HepG2 (cell line): ENCODE data around the gene TEKTIP1. TPM values are rescaled to one million over a fixed set of nuclear protein-coding genes. Genes with fewer than 3 reads are reported as not detected.

Source experiments
- ATAC-seq: fragments of 200-7000 bp; cut with Tn5 transposase; 3 replicates; pipeline ENCODE4 v1.9.1; 2020; ENCODE audit warnings: mild to moderate bottlenecking, moderate library complexity
- BruUV-seq: library from RNA; stranded (reverse); fragments of 400-500 nt; replicated peaks from 2 replicates; lab custom pipeline; 2021; lab: Mats Ljungman, UMichigan
- CTCF ChIA-PET: fragments of 300-600 bp; formaldehyde crosslinking; extraction: SDS; loops from one replicate; lab custom pipeline; 2021; ENCODE audit warnings: low total read pairs, inconsistent platforms, low intra/inter-chr PET ratio; lab: Yijun Ruan, JAX
- POLR2A ChIA-PET: fragments of 350-600 bp; sonication (Branson Sonifier 250); formaldehyde crosslinking; loops from one replicate; lab custom pipeline; 2020; ENCODE audit warnings: antibody characterized with exemption, inconsistent platforms; lab: Yijun Ruan, JAX
- DNase-seq: peaks from one replicate; pipeline ENCODE4 v3.0.0-alpha.2; 2015; ENCODE audit warnings: low spot score
- FAIRE-seq: peaks from 3 replicates; lab custom pipeline; 2011; peaks lifted over from hg19 to GRCh38; lab: Jason Lieb, UNC
- H2AFZ ChIP-seq: one replicate; pipeline ENCODE4 v1.6.1; 2011; ENCODE audit warnings: low read length, inconsistent platforms
- H3K27ac ChIP-seq: fragments of 300-600 bp; 3 replicates; pipeline ENCODE4 v1.8.0; 2011; ENCODE audit warnings: mixed run types, mild to moderate bottlenecking, mixed read lengths, low read length, inconsistent platforms; ENCODE audit not compliant: insufficient read depth; ENCODE audit errors: extremely low read length
- H3K27me3 ChIP-seq, 2 experiments: fragments of 200-600 bp in 1 of 2; 2 replicates in 1 of 2; 3 replicates in 1 of 2; pipeline versions ENCODE4 v1.6.0 to v1.8.0; 2011; ENCODE audit warnings: low read length in 2 of 2, mild to moderate bottlenecking in 2 of 2, moderate library complexity in 2 of 2, inconsistent platforms in 1 of 2; ENCODE audit not compliant: insufficient read depth in 2 of 2, control insufficient read depth in 1 of 2
- H3K36me3 ChIP-seq, 2 experiments: fragments of 200-600 bp in 1 of 2; replicated peaks in 1 of 2; 2 replicates in 1 of 2; 3 replicates in 1 of 2; pipeline versions ENCODE4 v1.5.1 to v1.8.0; 2011; ENCODE audit warnings: low read length in 2 of 2, inconsistent platforms in 1 of 2; ENCODE audit not compliant: insufficient read depth in 2 of 2, control insufficient read depth in 1 of 2
- H3K4me1 ChIP-seq: 2 replicates; pipeline ENCODE4 v1.5.1; 2012; ENCODE audit warnings: low read length, inconsistent platforms; ENCODE audit not compliant: insufficient read depth
- H3K4me2 ChIP-seq: 2 replicates; pipeline ENCODE4 v1.6.0; 2011; ENCODE audit warnings: low read depth, low read length, inconsistent platforms
- H3K4me3 ChIP-seq, 3 experiments: fragments of 200-600 bp in 1 of 3; sonication (generic), shearing (Covaris generic) in 1 of 3; replicated peaks in 1 of 3; 2 replicates each; pipeline ENCODE4 v1.5.1; 2011 to 2016; ENCODE audit warnings: low read length in 3 of 3, inconsistent platforms in 2 of 3, low read depth in 2 of 3, mild to moderate bottlenecking in 2 of 3, control low read depth in 1 of 3, mixed read lengths in 1 of 3; ENCODE audit not compliant: insufficient read depth in 1 of 3
- H3K79me2 ChIP-seq: one replicate; pipeline ENCODE4 v1.6.1; 2011; ENCODE audit warnings: low read length, inconsistent platforms; ENCODE audit not compliant: insufficient read depth
- H3K9ac ChIP-seq: 2 replicates; pipeline ENCODE4 v1.6.0; 2011; ENCODE audit warnings: mild to moderate bottlenecking, low read depth, low read length, inconsistent platforms; ENCODE audit not compliant: insufficient read depth
- H3K9me3 ChIP-seq: 2 replicates; pipeline ENCODE4 v1.5.1; 2012; ENCODE audit warnings: mild to moderate bottlenecking, low read length
- H4K20me1 ChIP-seq: 2 replicates; pipeline ENCODE4 v1.6.0; 2011; ENCODE audit warnings: inconsistent platforms, mild to moderate bottlenecking, low read length, moderate library complexity; ENCODE audit not compliant: insufficient read depth
- HHEX ChIP-seq: IDR thresholded peaks from 2 replicates; pipeline ENCODE4 v1.6.1; 2016; ENCODE audit warnings: control low read depth
- ISX ChIP-seq: sonication (generic); formaldehyde crosslinking; conservative IDR thresholded peaks from 2 replicates; pipeline ENCODE4 v1.5.0; 2020; ENCODE audit warnings: missing genetic modification reagents
- PRMT3 ChIP-seq: sonication (generic); formaldehyde crosslinking; IDR thresholded peaks from 2 replicates; pipeline ENCODE4 v1.8.1; 2022; ENCODE audit warnings: low read depth, mild to moderate bottlenecking, moderate library complexity, missing genetic modification reagents, borderline replicate concordance
- RFX5 ChIP-seq: IDR thresholded peaks from 2 replicates; pipeline ENCODE4 v1.6.1; 2011; ENCODE audit warnings: low read depth, low read length, improper control_type of control experiment
- SRF ChIP-seq: IDR thresholded peaks from 2 replicates; pipeline ENCODE4 v1.6.1; 2011; ENCODE audit warnings: mild to moderate bottlenecking, low read depth, low read length, moderate library complexity
- SRSF9 ChIP-seq: fragments of 200-400 bp; formaldehyde crosslinking; IDR thresholded peaks from 2 replicates; pipeline ENCODE4 v1.6.1; 2018; ENCODE audit warnings: borderline replicate concordance, mild to moderate bottlenecking, low read depth, low read length; ENCODE audit not compliant: insufficient read depth, poor library complexity, severe bottlenecking
- TEAD2 ChIP-seq: sonication (generic); formaldehyde crosslinking; IDR thresholded peaks from 2 replicates; pipeline ENCODE4 v1.9.0; 2021; ENCODE audit warnings: missing genetic modification reagents
- TP53 ChIP-seq: sonication (generic); formaldehyde crosslinking; conservative IDR thresholded peaks from 2 replicates; pipeline ENCODE4 v1.4.0; 2020; ENCODE audit warnings: missing genetic modification reagents
- YY1 ChIP-seq: IDR thresholded peaks from 2 replicates; pipeline ENCODE4 v1.6.1; 2011; ENCODE audit warnings: low read length, low read depth, moderate library complexity, mild to moderate bottlenecking; ENCODE audit not compliant: insufficient read depth, insufficient replicate concordance
- ZBTB46 ChIP-seq: sonication (generic); formaldehyde crosslinking; IDR thresholded peaks from 2 replicates; pipeline ENCODE4 v1.4.0; 2020; ENCODE audit warnings: mild to moderate bottlenecking, missing genetic modification reagents, borderline replicate concordance
- ZMYM3 ChIP-seq: sonication (generic); formaldehyde crosslinking; IDR thresholded peaks from 2 replicates; pipeline ENCODE4 v1.5.1; 2020; ENCODE audit warnings: mild to moderate bottlenecking, missing genetic modification reagents
- ZNF20 ChIP-seq: sonication (generic); formaldehyde crosslinking; IDR thresholded peaks from 2 replicates; pipeline ENCODE4 v1.4.0; 2020; ENCODE audit warnings: mild to moderate bottlenecking, moderate library complexity, missing genetic modification reagents
- ZNF629 ChIP-seq: sonication (generic); formaldehyde crosslinking; conservative IDR thresholded peaks from 2 replicates; pipeline ENCODE4 v1.5.0; 2020; ENCODE audit warnings: missing genetic modification reagents
- ZNF780A ChIP-seq: sonication (generic); formaldehyde crosslinking; IDR thresholded peaks from 2 replicates; pipeline ENCODE4 v1.8.0; 2022; ENCODE audit warnings: mild to moderate bottlenecking, missing genetic modification reagents, moderate library complexity
- WGBS: methylation state at CpG from one replicate; pipeline ENCODE4 v1.1.6; 2017; ENCODE audit warnings: low lambda C conversion rate; 5-methylcytosine and 5-hydroxymethylcytosine counted together
- in situ Hi-C: cut with HindIII; loops from 2 replicates; pipeline ENCODE4 v1.10.0; 2017; ENCODE audit warnings: low pct_unique_long_range_greater_than_20kb; ENCODE audit not compliant: extremely low pct_ligation_motif_present
- intact Hi-C: fragments of 100-400 bp; cut with micrococcal nuclease; formaldehyde crosslinking; loops from one replicate; pipeline ENCODE4 v1.10.0; 2022; ENCODE audit not compliant: unreplicated experiment
- polyA plus RNA-seq, 8 experiments: library from polyadenylated mRNA; depleted of rRNA in 3 of 8; stranded (reverse) in 7 of 8; unstranded in 1 of 8; fragments of >200 nt; fragmentation: Illumina TruSeq in 4 of 8; extraction: Trizol in 4 of 8; gene quantifications; 2 replicates each; pipeline versions ENCODE4 v1.2.1 to v1.2.3, GENCODE V29; 2011 to 2016; ENCODE audit warnings: low read depth in 4 of 8, missing spikeins in 1 of 8, mixed read lengths in 1 of 8; ENCODE audit not compliant: insufficient read depth in 1 of 8
- total RNA-seq, 5 experiments: library from RNA; depleted of rRNA; stranded (reverse); fragments of >200 nt; fragmentation: Illumina TruSeq; extraction: Trizol; gene quantifications; 2 replicates each; pipeline ENCODE4 v1.2.3, GENCODE V29; 2016; ENCODE audit warnings: low read depth in 1 of 5
- TF ChIP-seq, protein P1 (sequence below): sonication (generic); formaldehyde crosslinking; IDR thresholded peaks from 2 replicates; pipeline ENCODE4 v1.8.1; 2023; ENCODE audit warnings: missing genetic modification reagents, mild to moderate bottlenecking, borderline replicate concordance
- TF ChIP-seq, protein P2 (sequence below): sonication (generic); formaldehyde crosslinking; IDR thresholded peaks from 2 replicates; pipeline ENCODE4 v1.4.0; 2020; ENCODE audit warnings: missing genetic modification reagents

TEKTIP1 gene
- total and polyA plus RNA-seq, 2 of the 13 experiments (the other 11 are each of a cell fraction or from before 2014, with no cell fraction given), result not detected

GRCh38 chr19:3499738-3500428, 39.1 kb upstream of the TEKTIP1 start:
- DNase-seq (no peak), FAIRE-seq (no peak), ATAC-seq (peak; percentile 42)
- ChIA-PET CTCF (no interaction called here), POLR2A (interaction anchor here (2.2 kb wide), 1 partner anchor 20 kb away, joined by 24 read pairs; the partner anchor contains the start of gene SMIM24)
- intact Hi-C loops (no loop called here), in situ Hi-C loops (no loop called here)
- peak overlapping the region; percentile 98 for H3K9ac ChIP-seq
- peaks cover 5 to 25% of the 10 kb centered on the region in 2 experiments; a peak in 3 of 5 replicates for H3K36me3 ChIP-seq
- H2AFZ ChIP-seq, result no peak overlapping the region
- H3K4me2 ChIP-seq, result peak overlapping the region; percentile 91
- TSS peak; percentile 79 for BruUV-seq
- no peaks in the 10 kb centered on the region; a peak in 2 of 5 replicates for H3K27me3 ChIP-seq
- H3K4me1 ChIP-seq, result peaks cover 62% of the 10 kb centered on the region
- H3K79me2 ChIP-seq, result peaks cover 27% of the 10 kb centered on the region
- 24% methylated on average over 17 of the region's 18 CpGs for WGBS
- H3K27ac ChIP-seq, result peak overlapping the region; percentile 97
- H3K4me3 ChIP-seq, result peak overlapping the region; percentile 82 to 97 (median 89)
- no peaks in the 10 kb centered on the region for H4K20me1 ChIP-seq
- no peaks in the 10 kb centered on the region for H3K9me3 ChIP-seq
- TF ChIP-seq ISX (CRISPR knock-in tag) (0 out of 2 replicates have a peak, but pooled peaks have one; percentile 57), PRMT3 (0 out of 2 replicates have a peak, but pooled peaks have one; percentile 54), RFX5 (no peak), TP53 (CRISPR knock-in tag) (no peak), SRF (no peak), ZNF780A (CRISPR knock-in tag) (0 out of 2 replicates have a peak, but pooled peaks have one; percentile 67), ZMYM3 (CRISPR knock-in tag) (peak; percentile 89), YY1 (no peak), TEAD2 (0 out of 2 replicates have a peak, but pooled peaks have one; percentile 24), SRSF9 (no peak), HHEX (CRISPR knock-in tag) (no peak), ZNF629 (CRISPR knock-in tag) (peak; percentile 95), ZBTB46 (CRISPR knock-in tag) (no peak), ZNF20 (peak; percentile 46; the same call in 1 of the 2 replicates)
- TF ChIP-seq, protein P1, sequence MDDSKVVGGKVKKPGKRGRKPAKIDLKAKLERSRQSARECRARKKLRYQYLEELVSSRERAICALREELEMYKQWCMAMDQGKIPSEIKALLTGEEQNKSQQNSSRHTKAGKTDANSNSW (CRISPR knock-in tag), result no peak
- TF ChIP-seq, protein P2, sequence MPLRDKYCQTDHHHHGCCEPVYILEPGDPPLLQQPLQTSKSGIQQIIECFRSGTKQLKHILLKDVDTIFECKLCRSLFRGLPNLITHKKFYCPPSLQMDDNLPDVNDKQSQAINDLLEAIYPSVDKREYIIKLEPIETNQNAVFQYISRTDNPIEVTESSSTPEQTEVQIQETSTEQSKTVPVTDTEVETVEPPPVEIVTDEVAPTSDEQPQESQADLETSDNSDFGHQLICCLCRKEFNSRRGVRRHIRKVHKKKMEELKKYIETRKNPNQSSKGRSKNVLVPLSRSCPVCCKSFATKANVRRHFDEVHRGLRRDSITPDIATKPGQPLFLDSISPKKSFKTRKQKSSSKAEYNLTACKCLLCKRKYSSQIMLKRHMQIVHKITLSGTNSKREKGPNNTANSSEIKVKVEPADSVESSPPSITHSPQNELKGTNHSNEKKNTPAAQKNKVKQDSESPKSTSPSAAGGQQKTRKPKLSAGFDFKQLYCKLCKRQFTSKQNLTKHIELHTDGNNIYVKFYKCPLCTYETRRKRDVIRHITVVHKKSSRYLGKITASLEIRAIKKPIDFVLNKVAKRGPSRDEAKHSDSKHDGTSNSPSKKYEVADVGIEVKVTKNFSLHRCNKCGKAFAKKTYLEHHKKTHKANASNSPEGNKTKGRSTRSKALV (CRISPR knock-in tag), result no peak
